Osteoblast (primary cell): ENCODE results near the gene AOPEP. TPM values are rescaled to one million over a fixed set of nuclear protein-coding genes. Genes with fewer than 3 reads are reported as not detected.

Source experiments
- DNase-seq: peaks from one replicate; pipeline ENCODE4 v3.0.0; 2011; ENCODE audit warnings: low spot score, mixed read lengths; ENCODE audit not compliant: insufficient read length; ENCODE audit errors: missing footprints
- H2AFZ ChIP-seq: 2 replicates; pipeline ENCODE4 v1.6.0; 2011; ENCODE audit warnings: mild to moderate bottlenecking, low read length
- H3K27ac ChIP-seq: 2 replicates; pipeline ENCODE4 v1.5.1; 2011; ENCODE audit warnings: mild to moderate bottlenecking, low read depth, low read length, moderate library complexity
- H3K27me3 ChIP-seq: 2 replicates; pipeline ENCODE4 v1.6.0; 2012; ENCODE audit warnings: mild to moderate bottlenecking, control low read depth, inconsistent platforms, low read length, moderate library complexity; ENCODE audit not compliant: insufficient read depth
- H3K36me3 ChIP-seq: 2 replicates; pipeline ENCODE4 v1.5.1; 2011; ENCODE audit warnings: mild to moderate bottlenecking, low read length, control low read depth, moderate library complexity; ENCODE audit not compliant: insufficient read depth
- H3K4me1 ChIP-seq: 2 replicates; pipeline ENCODE4 v1.5.1; 2011; ENCODE audit warnings: mild to moderate bottlenecking, low read length, control low read depth, moderate library complexity; ENCODE audit not compliant: insufficient read depth
- H3K4me2 ChIP-seq: 2 replicates; pipeline ENCODE4 v1.6.0; 2011; ENCODE audit warnings: mild to moderate bottlenecking, low read length; ENCODE audit not compliant: insufficient read depth
- H3K4me3 ChIP-seq: fragments of 200-600 bp; sonication (generic); 3 replicates; pipeline ENCODE4 v1.5.1; 2012; ENCODE audit warnings: mild to moderate bottlenecking, low read length, inconsistent platforms; ENCODE audit not compliant: insufficient read depth
- H3K79me2 ChIP-seq: 2 replicates; pipeline ENCODE4 v1.6.0; 2012; ENCODE audit warnings: mild to moderate bottlenecking, low read length, control low read depth, inconsistent platforms; ENCODE audit not compliant: insufficient read depth
- H3K9me3 ChIP-seq: 2 replicates; pipeline ENCODE4 v1.5.1; 2011; ENCODE audit warnings: low read depth, low read length, control low read depth
- H4K20me1 ChIP-seq: 2 replicates; pipeline ENCODE4 v1.6.0; 2012; ENCODE audit warnings: mild to moderate bottlenecking, low read length, control low read depth; ENCODE audit not compliant: insufficient read depth
- CTCF ChIP-seq: IDR thresholded peaks from 2 replicates; pipeline ENCODE4 v1.5.1; 2011; ENCODE audit warnings: mild to moderate bottlenecking, low read depth, low read length, moderate library complexity; ENCODE audit errors: extremely low read depth
- total RNA-seq: library from RNA; depleted of rRNA; stranded (reverse); fragments of >200 nt; gene quantifications from 2 replicates; pipeline ENCODE4 v1.2.3, GENCODE V29; 2012

The AOPEP gene
- total RNA-seq, 1 donor, result 131 TPM

- TF ChIP-seq CTCF, result no peak
- no peak overlapping the region for H3K4me3 ChIP-seq
- H3K36me3 ChIP-seq, result no peaks in the 10 kb centered on the region
- H2AFZ ChIP-seq, result no peak overlapping the region
- H4K20me1 ChIP-seq, result no peaks in the 10 kb centered on the region
- no peak overlapping the region for H3K4me2 ChIP-seq
- H3K27ac ChIP-seq, result no peak overlapping the region
- DNase-seq, result no peak
- no peaks in the 10 kb centered on the region for H3K9me3 ChIP-seq
- no peaks in the 10 kb centered on the region for H3K79me2 ChIP-seq
- H3K27me3 ChIP-seq, result peaks cover 10% of the 10 kb centered on the region
- H3K4me1 ChIP-seq, result peaks cover 1% of the 10 kb centered on the region
These were observed 22.9 kb upstream of the AOPEP start for GRCh38 chr9:94703488-94704140.

GRCh38 chr9:94705162-94705702 is 21.3 kb upstream of the AOPEP start:
- Histone ChIP-seq H3K79me2 (no peaks in the 10 kb centered on the region), H3K27ac (no peak overlapping the region), H4K20me1 (no peaks in the 10 kb centered on the region), H3K4me2 (no peak overlapping the region), H2AFZ (no peak overlapping the region), H3K4me1 (no peaks in the 10 kb centered on the region), H3K4me3 (no peak overlapping the region), H3K27me3 (peaks cover 10% of the 10 kb centered on the region), H3K9me3 (no peaks in the 10 kb centered on the region), H3K36me3 (no peaks in the 10 kb centered on the region)
- no peak for TF ChIP-seq CTCF
- no peak for DNase-seq

GRCh38 chr9:94706922-94707321 is 19.6 kb upstream of the AOPEP start:
- Histone ChIP-seq H3K9me3 (no peaks in the 10 kb centered on the region), H4K20me1 (no peaks in the 10 kb centered on the region), H3K27me3 (peaks cover 10% of the 10 kb centered on the region), H3K4me2 (no peak overlapping the region), H2AFZ (no peak overlapping the region), H3K27ac (no peak overlapping the region), H3K4me3 (no peak overlapping the region), H3K79me2 (no peaks in the 10 kb centered on the region), H3K36me3 (no peaks in the 10 kb centered on the region), H3K4me1 (no peaks in the 10 kb centered on the region)
- DNase-seq, result no peak
- TF ChIP-seq CTCF, result no peak

- DNase-seq, result no peak
- Histone ChIP-seq H3K4me1 (peaks cover 4% of the 10 kb centered on the region), H3K27me3 (peaks cover 6% of the 10 kb centered on the region), H3K4me2 (no peak overlapping the region), H4K20me1 (no peaks in the 10 kb centered on the region), H2AFZ (no peak overlapping the region), H3K79me2 (no peaks in the 10 kb centered on the region), H3K4me3 (no peak overlapping the region), H3K36me3 (no peaks in the 10 kb centered on the region), H3K27ac (no peak overlapping the region), H3K9me3 (no peaks in the 10 kb centered on the region)
- TF ChIP-seq CTCF, result no peak
These were observed 12.9 kb upstream of the AOPEP start for GRCh38 chr9:94713436-94714215.
